Subcutaneous abdominal adipose tissue (tissue), 5 donors: Measurements from ENCODE around the gene NRSN2.
"Not testable (repeated sequence)": the region's sequence is repeated elsewhere in the genome, so short reads cannot be mapped to it uniquely, and the experiment has no call there.

Experiments used
- H3K27ac ChIP-seq: one replicate; pipeline ENCODE4 v1.7.0; 2013; ENCODE audit warnings: low read depth, mild to moderate bottlenecking, inconsistent platforms, low read length, moderate library complexity
- H3K27me3 ChIP-seq, 5 donors: one replicate each; pipeline ENCODE4 v1.7.0; 2013; ENCODE audit warnings: low read length in 5 of 5, inconsistent platforms in 1 of 5; ENCODE audit not compliant: control insufficient read depth in 5 of 5, insufficient read depth in 4 of 5
- H3K36me3 ChIP-seq, 5 donors: one replicate each; pipeline ENCODE4 v1.7.0; 2013; ENCODE audit warnings: low read length in 5 of 5; ENCODE audit not compliant: control insufficient read depth in 5 of 5, insufficient read depth in 5 of 5
- H3K4me1 ChIP-seq, 5 donors: one replicate each; pipeline ENCODE4 v1.7.0; 2013; ENCODE audit warnings: low read length in 5 of 5, mild to moderate bottlenecking in 3 of 5, moderate library complexity in 1 of 5; ENCODE audit not compliant: control insufficient read depth in 5 of 5, insufficient read depth in 5 of 5
- H3K4me3 ChIP-seq, 5 donors: one replicate each; pipeline ENCODE4 v1.7.0; 2013; ENCODE audit warnings: low read length in 5 of 5, low read depth in 1 of 5
- H3K9ac ChIP-seq, 5 donors: one replicate each; pipeline ENCODE4 v1.7.0; 2013; ENCODE audit warnings: low read length in 5 of 5, mild to moderate bottlenecking in 4 of 5, moderate library complexity in 3 of 5
- H3K9me3 ChIP-seq, 5 donors: one replicate each; pipeline ENCODE4 v1.7.0; 2013; ENCODE audit warnings: low read length in 5 of 5; ENCODE audit not compliant: control insufficient read depth in 5 of 5
- donor health status: healthy.
- donor health status: healthy.
- donor health status: healthy.
- donor health status: healthy.
- donor health status: healthy.

The NRSN2 gene

GRCh38 chr20:334578-334977, 12.3 kb upstream of the NRSN2 start:
- no peak overlapping the region for H3K27ac ChIP-seq
- peaks cover 0 to 5% (median 0%) of the 10 kb centered on the region in 5 donors for H3K4me1 ChIP-seq
- H3K4me3 ChIP-seq, result no peak overlapping the region
- no peaks in the 10 kb centered on the region for H3K36me3 ChIP-seq
- H3K9ac ChIP-seq, result no peak overlapping the region
- H3K9me3 ChIP-seq, result no peaks in the 10 kb centered on the region
- H3K27me3 ChIP-seq, result no peaks in the 10 kb centered on the region

GRCh38 chr20:336040-336439, 10.9 kb upstream of the NRSN2 start:
- H3K27ac ChIP-seq, H3K9ac ChIP-seq, H3K9me3 ChIP-seq, H3K4me3 ChIP-seq, H3K27me3 ChIP-seq, H3K4me1 ChIP-seq, H3K36me3 ChIP-seq: not testable (repeated sequence)

GRCh38 chr20:341682-342081, 5.2 kb upstream of the NRSN2 start:
- H3K9ac ChIP-seq, result no peak overlapping the region
- H3K27ac ChIP-seq, result no peak overlapping the region
- H3K27me3 ChIP-seq, result no peaks in the 10 kb centered on the region
- H3K4me3 ChIP-seq, result no peak overlapping the region
- H3K36me3 ChIP-seq, result no peaks in the 10 kb centered on the region
- H3K4me1 ChIP-seq, result peaks cover 0 to 7% (median 6%) of the 10 kb centered on the region in 5 donors
- H3K9me3 ChIP-seq, result peaks cover 0 to 7% (median 4%) of the 10 kb centered on the region in 5 donors

- Histone ChIP-seq H3K9ac (no peak overlapping the region), H3K27ac (no peak overlapping the region), H3K4me1 (peaks cover 0 to 21% (median 18%) of the 10 kb centered on the region in 5 donors), H3K36me3 (no peaks in the 10 kb centered on the region), H3K27me3 (no peaks in the 10 kb centered on the region), H3K4me3 (no peak overlapping the region), H3K9me3 (peaks cover 0 to 7% (median 4%) of the 10 kb centered on the region in 5 donors)
These were observed 3.8 kb upstream of the NRSN2 start for GRCh38 chr20:343107-343506.

GRCh38 chr20:346033-346639, 775 bp upstream of the NRSN2 start:
- peaks cover 0 to 26% (median 23%) of the 10 kb centered on the region in 5 donors for H3K4me1 ChIP-seq
- peaks cover 0 to 5% (median 0%) of the 10 kb centered on the region in 5 donors for H3K36me3 ChIP-seq
- peaks cover 0 to 7% (median 4%) of the 10 kb centered on the region in 5 donors for H3K9me3 ChIP-seq
- H3K27me3 ChIP-seq, result no peaks in the 10 kb centered on the region
- H3K27ac ChIP-seq, result peak overlapping the region; percentile 23
- peak overlapping the region; percentile 68 to 89 (median 82) for H3K4me3 ChIP-seq
- H3K9ac ChIP-seq, result peak overlapping the region in 3 of 5 donors; percentile 60 to 72 (median 66)

- no peaks in the 10 kb centered on the region for H3K9me3 ChIP-seq
- H3K27ac ChIP-seq, result no peak overlapping the region
- H3K27me3 ChIP-seq, result no peaks in the 10 kb centered on the region
- H3K4me1 ChIP-seq, result peaks cover 0 to 26% (median 23%) of the 10 kb centered on the region in 5 donors
- H3K36me3 ChIP-seq, result peaks cover 0 to 5% (median 0%) of the 10 kb centered on the region in 5 donors
- peak overlapping the region in 4 of 5 donors; percentile 43 to 72 (median 63) for H3K9ac ChIP-seq
- H3K4me3 ChIP-seq, result peak overlapping the region; percentile 75 to 89 (median 82)
These were observed 367 bp downstream of the NRSN2 start for GRCh38 chr20:347317-347639.

GRCh38 chr20:347640-348484, 951 bp downstream of the NRSN2 start:
- no peaks in the 10 kb centered on the region for H3K9me3 ChIP-seq
- peak overlapping the region; percentile 40 for H3K27ac ChIP-seq
- H3K36me3 ChIP-seq, result peaks cover 0 to 5% (median 0%) of the 10 kb centered on the region in 5 donors
- peak overlapping the region in 4 of 5 donors; percentile 43 to 72 (median 63) for H3K9ac ChIP-seq
- H3K4me3 ChIP-seq, result peak overlapping the region; percentile 78 to 89 (median 82)
- H3K27me3 ChIP-seq, result no peaks in the 10 kb centered on the region
- H3K4me1 ChIP-seq, result peaks cover 0 to 26% (median 23%) of the 10 kb centered on the region in 5 donors

GRCh38 chr20:348972-349841, 2.3 kb downstream of the NRSN2 start:
- Histone ChIP-seq H3K27ac (no peak overlapping the region), H3K4me3 (no peak overlapping the region), H3K4me1 (peaks cover 0 to 26% (median 23%) of the 10 kb centered on the region in 5 donors), H3K36me3 (peaks cover 0 to 8% (median 2%) of the 10 kb centered on the region in 5 donors), H3K9ac (no peak overlapping the region), H3K27me3 (no peaks in the 10 kb centered on the region), H3K9me3 (no peaks in the 10 kb centered on the region)

- peaks cover 0 to 8% (median 2%) of the 10 kb centered on the region in 5 donors for H3K36me3 ChIP-seq
- H3K27me3 ChIP-seq, result no peaks in the 10 kb centered on the region
- H3K4me1 ChIP-seq, result peaks cover 0 to 10% (median 5%) of the 10 kb centered on the region in 5 donors
- no peak overlapping the region for H3K27ac ChIP-seq
- no peaks in the 10 kb centered on the region for H3K9me3 ChIP-seq
- H3K4me3 ChIP-seq, result no peak overlapping the region
- H3K9ac ChIP-seq, result no peak overlapping the region
These were observed 6.3 kb downstream of the NRSN2 start for GRCh38 chr20:353166-353565.
